H1 (cell line): ENCODE results near the gene COG4. TPM values are rescaled to one million over a fixed set of nuclear protein-coding genes. Genes with fewer than 3 reads are reported as not detected.

Experiments used
- CTCF ChIA-PET: fragments of 300-600 bp; sonication (Branson Sonifier 250); formaldehyde crosslinking; loops from one replicate; lab custom pipeline; 2021; ENCODE audit not compliant: partially characterized antibody; lab: Charles Lee
- POLR2A ChIA-PET: fragments of 300-600 bp; sonication (Branson Sonifier 250); formaldehyde crosslinking; loops from one replicate; lab custom pipeline; 2021; ENCODE audit warnings: inconsistent platforms; ENCODE audit not compliant: partially characterized antibody; lab: Charles Lee
- DNase-seq, 2 experiments: peaks; one replicate each; pipeline versions ENCODE4 v3.0.0 to v3.0.0-alpha.2; 2010 to 2022; ENCODE audit warnings: low spot score in 2 of 2, low read depth in 1 of 2, mixed read lengths in 1 of 2
- FAIRE-seq: peaks from 2 replicates; lab custom pipeline; 2011; peaks lifted over from hg19 to GRCh38; lab: Jason Lieb, UNC
- H2AFZ ChIP-seq: 2 replicates; pipeline ENCODE4 v1.8.1; 2012; ENCODE audit warnings: low read length, inconsistent platforms
- H2AK5ac ChIP-seq: 2 replicates; pipeline ENCODE4 v1.6.1; 2013; ENCODE audit warnings: low read depth, low read length
- H2BK120ac ChIP-seq: replicated peaks from 2 replicates; pipeline ENCODE3; 2013; ENCODE audit warnings: low read depth, low read length, inconsistent platforms
- H2BK12ac ChIP-seq: 2 replicates; pipeline ENCODE4 v1.6.1; 2013; ENCODE audit warnings: low read depth, low read length
- H2BK15ac ChIP-seq: 2 replicates; pipeline ENCODE4 v1.6.1; 2013; ENCODE audit warnings: low read length
- H2BK20ac ChIP-seq: 2 replicates; pipeline ENCODE4 v1.6.1; 2013; ENCODE audit warnings: low read length
- H2BK5ac ChIP-seq: 2 replicates; pipeline ENCODE4 v1.6.1; 2013; ENCODE audit warnings: low read depth, low read length
- H3K14ac ChIP-seq: 2 replicates; pipeline ENCODE4 v1.6.1; 2013; ENCODE audit warnings: inconsistent platforms; ENCODE audit not compliant: insufficient read length
- H3K18ac ChIP-seq: 2 replicates; pipeline ENCODE4 v1.6.1; 2013; ENCODE audit warnings: low read length; ENCODE audit errors: extremely low read depth
- H3K23ac ChIP-seq: 2 replicates; pipeline ENCODE4 v1.6.1; 2013; ENCODE audit warnings: inconsistent platforms; ENCODE audit not compliant: insufficient read length
- H3K23me2 ChIP-seq: 2 replicates; pipeline ENCODE4 v1.6.1; 2013; ENCODE audit warnings: low read depth, low read length
- H3K27ac ChIP-seq: 2 replicates; pipeline ENCODE4 v1.6.1; 2011; ENCODE audit warnings: low read depth, low read length, inconsistent platforms
- H3K27me3 ChIP-seq, 4 experiments: replicated peaks in 1 of 4; 1 replicate in 1 of 4; 2 replicates in 3 of 4; pipeline versions ENCODE4 v1.6.1 to v1.8.1; 2011 to 2013; ENCODE audit warnings: low read length in 3 of 4, mild to moderate bottlenecking in 3 of 4, inconsistent platforms in 2 of 4, mixed read lengths in 2 of 4, moderate library complexity in 1 of 4; ENCODE audit not compliant: control insufficient read depth in 3 of 4, insufficient read depth in 3 of 4; ENCODE audit errors: extremely low read depth in 1 of 4
- H3K36me3 ChIP-seq, 4 experiments: 2 replicates each; pipeline versions ENCODE4 v1.6.1 to v1.8.1; 2011 to 2013; ENCODE audit warnings: mild to moderate bottlenecking in 4 of 4, low read length in 3 of 4, moderate library complexity in 2 of 4, control low read depth in 1 of 4, inconsistent platforms in 1 of 4; ENCODE audit not compliant: insufficient read depth in 4 of 4, control insufficient read depth in 2 of 4
- H3K4ac ChIP-seq: replicated peaks from 2 replicates; pipeline ENCODE3; 2013; ENCODE audit warnings: low read length, low read depth, mixed read lengths, inconsistent platforms; ENCODE audit not compliant: insufficient read length
- H3K4me1 ChIP-seq, 4 experiments: replicated peaks in 1 of 4; 1 replicate in 1 of 4; 2 replicates in 3 of 4; pipeline versions ENCODE4 v1.6.1 to v1.8.1; 2011 to 2013; ENCODE audit warnings: low read length in 3 of 4, inconsistent platforms in 2 of 4, mixed read lengths in 1 of 4; ENCODE audit not compliant: insufficient read depth in 4 of 4, control insufficient read depth in 3 of 4
- H3K4me2 ChIP-seq, 2 experiments: 2 replicates each; pipeline versions ENCODE4 v1.6.1 to v1.8.1; 2011 to 2013; ENCODE audit warnings: low read depth in 2 of 2, low read length in 2 of 2, control low read depth in 1 of 2, inconsistent platforms in 1 of 2, mild to moderate bottlenecking in 1 of 2; ENCODE audit not compliant: insufficient read depth in 1 of 2
- H3K4me3 ChIP-seq, 4 experiments: fragments of 200-600, 300-600 bp in 1 of 4; sonication (generic), shearing (Covaris generic), sonication (Bioruptor Twin) in 1 of 4; 2 replicates each; pipeline versions ENCODE4 v1.5.1 to v1.8.1; 2011 to 2016; ENCODE audit warnings: low read length in 4 of 4, low read depth in 3 of 4, control low read depth in 2 of 4, inconsistent platforms in 2 of 4, mild to moderate bottlenecking in 2 of 4, mixed read lengths in 1 of 4, moderate library complexity in 1 of 4; ENCODE audit not compliant: insufficient read depth in 2 of 4; ENCODE audit errors: extremely low read depth in 1 of 4
- H3K56ac ChIP-seq: replicated peaks from 2 replicates; pipeline ENCODE3; 2013; ENCODE audit warnings: low read depth, mild to moderate bottlenecking, mixed read lengths, low read length, inconsistent platforms; ENCODE audit not compliant: insufficient read length
- H3K79me1 ChIP-seq: 2 replicates; pipeline ENCODE4 v1.6.1; 2013; ENCODE audit warnings: low read depth, low read length, control low read depth
- H3K79me2 ChIP-seq, 2 experiments: 2 replicates each; pipeline versions ENCODE4 v1.6.1 to v1.8.1; 2012 to 2013; ENCODE audit warnings: low read length in 2 of 2, mild to moderate bottlenecking in 2 of 2, inconsistent platforms in 1 of 2; ENCODE audit not compliant: insufficient read depth in 2 of 2, control insufficient read depth in 1 of 2
- H3K9ac ChIP-seq, 4 experiments: replicated peaks in 1 of 4; 1 replicate in 1 of 4; 2 replicates in 3 of 4; pipeline versions ENCODE4 v1.6.1 to v1.8.1; 2011 to 2013; ENCODE audit warnings: low read depth in 3 of 4, low read length in 3 of 4, control low read depth in 2 of 4, mild to moderate bottlenecking in 2 of 4, moderate library complexity in 2 of 4, inconsistent platforms in 1 of 4; ENCODE audit errors: extremely low read depth in 1 of 4
- H3K9me3 ChIP-seq, 2 experiments: 2 replicates each; pipeline versions ENCODE4 v1.6.1 to v1.8.1; 2012 to 2013; ENCODE audit warnings: mild to moderate bottlenecking in 2 of 2, moderate library complexity in 2 of 2, control low read depth in 1 of 2, inconsistent platforms in 1 of 2, low read depth in 1 of 2, low read length in 1 of 2, mixed read lengths in 1 of 2; ENCODE audit not compliant: insufficient read depth in 2 of 2
- H4K20me1 ChIP-seq, 2 experiments: replicated peaks in 1 of 2; 2 replicates each; pipeline versions ENCODE3 to v1.8.1; 2011 to 2013; ENCODE audit warnings: inconsistent platforms in 2 of 2, low read length in 2 of 2, mild to moderate bottlenecking in 1 of 2; ENCODE audit not compliant: insufficient read depth in 2 of 2, control insufficient read depth in 1 of 2
- H4K5ac ChIP-seq: 2 replicates; pipeline ENCODE4 v1.6.1; 2013; ENCODE audit warnings: low read length, low read depth, mixed read lengths, inconsistent platforms; ENCODE audit not compliant: insufficient read length
- H4K8ac ChIP-seq: 2 replicates; pipeline ENCODE4 v1.8.0; 2013; ENCODE audit warnings: mild to moderate bottlenecking, moderate library complexity, low read length, inconsistent platforms; ENCODE audit not compliant: insufficient read depth; ENCODE audit errors: extremely low read depth
- H4K91ac ChIP-seq: replicated peaks from 2 replicates; pipeline ENCODE3; 2013; ENCODE audit warnings: low read length, mixed read lengths, inconsistent platforms; ENCODE audit not compliant: insufficient read length
- WGBS, 2 experiments: shearing (Covaris generic) in 1 of 2; methylation state at CpG; one replicate each; pipeline versions ENCODE4 v1.1.6 to v1.1.7; 2013 to 2015; ENCODE audit warnings: low lambda C conversion rate in 2 of 2, mixed read lengths in 2 of 2, inconsistent platforms in 1 of 2, low coverage in 1 of 2, missing lambda C conversion rate in 1 of 2; ENCODE audit not compliant: insufficient replicate concordance in 2 of 2, insufficient coverage in 1 of 2, insufficient read length in 1 of 2; ENCODE audit errors: extremely low coverage in 1 of 2, missing lambda C conversion rate in 1 of 2; 5-methylcytosine and 5-hydroxymethylcytosine counted together
- polyA plus RNA-seq, 7 experiments: library from polyadenylated mRNA; depleted of rRNA in 3 of 7; stranded (reverse) in 5 of 7; unstranded in 2 of 7; fragments of >200 nt in 5 of 7; fragments of 200-250 nt in 2 of 7; gene quantifications; 1 replicate in 5 of 7; 2 replicates in 1 of 7; 4 replicates in 1 of 7; pipeline versions ENCODE4 v1.2.1 to v1.2.3, GENCODE V29; 2011 to 2013; ENCODE audit warnings: missing spikeins in 2 of 7, mixed read lengths in 2 of 7
- total RNA-seq: library from RNA; stranded (reverse); fragmentation: NEBNext Ultra II Directional; extraction: Animal tissue kit (Norgen Biotek cat#: 25700); gene quantifications from 2 replicates; pipeline ENCODE4 v1.2.1, GENCODE V29; 2021
- TF ChIP-seq, protein P1 (sequence below): IDR thresholded peaks from 2 replicates; pipeline ENCODE4 v1.6.1; 2012; ENCODE audit warnings: inconsistent platforms

The COG4 gene
- total and polyA plus RNA-seq, 2 of the 8 experiments (the other 6 are each of a cell fraction or from before 2014, with no cell fraction given), result 46.1 to 50.2 TPM

DNA sequence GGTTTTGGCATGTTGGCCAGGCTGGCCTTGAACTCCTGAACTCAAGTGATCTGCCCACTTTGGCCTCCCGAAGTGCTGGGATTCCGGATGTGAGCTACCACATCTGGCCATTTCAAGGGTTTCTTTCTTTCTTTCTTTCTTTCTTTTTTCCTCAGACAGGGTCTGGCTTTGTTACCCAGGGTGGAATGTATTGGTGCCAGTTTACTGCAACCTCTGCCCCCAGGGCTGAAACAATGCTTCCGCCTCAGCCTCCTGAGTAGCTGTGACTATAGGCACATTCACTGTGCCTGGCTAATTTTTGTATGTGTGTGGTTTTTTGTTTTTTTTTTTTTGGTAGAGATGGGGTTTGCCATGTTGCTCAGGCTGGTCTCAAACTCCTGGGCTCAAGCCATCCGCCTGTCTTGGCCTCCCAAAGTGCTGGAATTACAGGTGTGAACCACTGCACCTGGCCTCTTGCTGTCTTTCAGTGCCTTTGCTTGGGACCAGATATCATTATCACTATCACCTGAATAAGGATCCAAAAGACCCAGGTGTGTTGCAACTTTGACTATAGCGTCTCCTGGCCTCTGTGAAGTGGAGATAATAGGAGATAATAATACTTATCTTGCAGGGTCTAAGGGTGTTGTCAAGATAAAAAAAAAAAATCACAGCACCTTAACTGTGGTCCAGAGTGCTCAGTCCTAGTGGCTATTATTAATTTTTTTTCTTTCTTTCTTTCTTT is 65.7 kb downstream of the COG4 start:
- DNase-seq, result no peak
- H3K9ac ChIP-seq, result no peak overlapping the region
- no peak overlapping the region for H4K8ac ChIP-seq
- TF ChIP-seq, protein P1, sequence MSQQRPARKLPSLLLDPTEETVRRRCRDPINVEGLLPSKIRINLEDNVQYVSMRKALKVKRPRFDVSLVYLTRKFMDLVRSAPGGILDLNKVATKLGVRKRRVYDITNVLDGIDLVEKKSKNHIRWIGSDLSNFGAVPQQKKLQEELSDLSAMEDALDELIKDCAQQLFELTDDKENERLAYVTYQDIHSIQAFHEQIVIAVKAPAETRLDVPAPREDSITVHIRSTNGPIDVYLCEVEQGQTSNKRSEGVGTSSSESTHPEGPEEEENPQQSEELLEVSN, result no peak
- H3K27me3 ChIP-seq, result no peaks in the 10 kb centered on the region
- no peak overlapping the region for H2AK5ac ChIP-seq
- no peak overlapping the region for H3K23ac ChIP-seq
- no peak overlapping the region for H2BK5ac ChIP-seq
- no peak overlapping the region for H3K4me2 ChIP-seq
- H3K4me3 ChIP-seq, result no peak overlapping the region
- H2BK12ac ChIP-seq, result no peak overlapping the region
- H4K91ac ChIP-seq, result no peak overlapping the region
- H3K36me3 ChIP-seq, result no peaks in the 10 kb centered on the region
- ChIA-PET CTCF (interaction anchor here (0.7 kb wide), 1 partner anchor 17 kb away, joined by 4 read pairs; no protein-coding TSS in a partner anchor), POLR2A (interaction anchor here (0.5 to 1.1 kb wide), 3 partner anchors 64 to 78 kb away, joined by 3 read pairs; no protein-coding TSS in a partner anchor)
- no peaks in the 10 kb centered on the region for H4K20me1 ChIP-seq
- H3K79me1 ChIP-seq, result no peaks in the 10 kb centered on the region
- FAIRE-seq, result no peak
- H3K79me2 ChIP-seq, result no peaks in the 10 kb centered on the region
- no peak overlapping the region for H2BK15ac ChIP-seq
- H3K4ac ChIP-seq, result no peak overlapping the region
- no peaks in the 10 kb centered on the region for H3K9me3 ChIP-seq
- no peaks in the 10 kb centered on the region; the same call in 1 of the 2 replicates for H3K23me2 ChIP-seq
- H2BK120ac ChIP-seq, result no peak overlapping the region
- H3K4me1 ChIP-seq, result peaks cover 0 to 5% (median 2%) of the 10 kb centered on the region in 4 experiments; a peak in 4 of 7 replicates
- H3K27ac ChIP-seq, result no peak overlapping the region
- H2AFZ ChIP-seq, result no peak overlapping the region
- no peak overlapping the region for H2BK20ac ChIP-seq
- no peak overlapping the region for H3K18ac ChIP-seq
- no peak overlapping the region for H3K14ac ChIP-seq
- 87% methylated on average over 5 of the region's 5 CpGs; no CpG with 5 or more reads in 1 of the 2 experiments for WGBS, 2 experiments
- no peak overlapping the region for H4K5ac ChIP-seq
- H3K56ac ChIP-seq, result no peak overlapping the region
